Measurements from ENCODE around the gene BCL2L1.

BCL2L1 gene

DNA sequence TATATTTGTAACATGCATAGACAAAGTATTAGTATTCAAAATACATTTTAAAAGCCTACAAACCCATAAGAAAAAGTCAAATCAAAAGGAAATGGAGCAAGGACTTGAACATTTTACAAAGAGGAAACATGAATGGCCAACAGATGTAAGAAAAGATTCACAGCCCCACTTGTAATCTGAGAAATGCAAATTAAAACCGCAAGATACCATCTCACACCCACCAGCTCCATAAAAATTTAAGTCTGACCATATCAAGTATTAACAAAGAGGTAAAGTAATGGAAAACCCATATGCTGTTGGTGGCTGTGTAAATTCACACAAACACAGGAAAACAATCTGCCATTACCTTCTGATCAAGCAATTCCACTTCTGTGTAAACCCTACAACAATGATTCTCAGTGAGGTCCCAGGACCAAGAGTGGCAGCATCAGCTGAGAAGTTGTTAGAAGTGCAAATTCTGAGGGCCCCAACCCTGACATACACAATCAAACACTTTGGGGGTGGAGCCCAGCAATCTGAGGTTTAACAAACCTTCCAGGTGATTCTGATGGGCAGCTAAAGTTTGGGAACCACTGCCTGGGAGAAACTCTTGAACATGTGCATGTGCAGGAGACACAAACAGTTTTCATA lies 30.9 kb downstream of the BCL2L1 start:
- no peak for DNase-seq (ENCODE audit: low spot score)

GRCh38 chr20:31690124-31690666 lies 32.5 kb downstream of the BCL2L1 start:
- no peak for DNase-seq (ENCODE audit: low spot score)

DNA sequence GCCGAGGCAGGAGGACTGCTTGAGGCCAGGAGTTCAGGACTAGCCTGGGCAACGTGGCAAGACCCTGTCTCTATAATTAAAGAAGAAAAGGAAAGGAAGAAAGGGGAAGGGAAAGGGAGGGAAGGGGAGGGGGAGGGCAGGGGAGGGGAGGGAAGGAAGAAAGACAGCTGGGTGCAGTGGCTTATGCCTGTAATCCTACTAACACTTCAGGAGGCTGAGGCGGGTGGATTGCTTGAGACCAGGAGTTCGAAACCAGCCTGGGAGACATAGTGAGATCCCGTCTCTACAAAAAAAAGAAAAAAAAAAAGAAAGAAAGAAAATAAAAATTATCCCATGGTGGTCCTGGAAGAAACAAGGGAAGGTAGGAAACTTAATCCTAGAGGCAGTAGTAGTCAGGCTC lies 33.5 kb downstream of the BCL2L1 start:
- no peak for DNase-seq (ENCODE audit: low spot score)

- no peak for DNase-seq (ENCODE audit: low spot score)
Measured at GRCh38 chr20:31687777-31688176, 34.9 kb downstream of the BCL2L1 start.

DNA sequence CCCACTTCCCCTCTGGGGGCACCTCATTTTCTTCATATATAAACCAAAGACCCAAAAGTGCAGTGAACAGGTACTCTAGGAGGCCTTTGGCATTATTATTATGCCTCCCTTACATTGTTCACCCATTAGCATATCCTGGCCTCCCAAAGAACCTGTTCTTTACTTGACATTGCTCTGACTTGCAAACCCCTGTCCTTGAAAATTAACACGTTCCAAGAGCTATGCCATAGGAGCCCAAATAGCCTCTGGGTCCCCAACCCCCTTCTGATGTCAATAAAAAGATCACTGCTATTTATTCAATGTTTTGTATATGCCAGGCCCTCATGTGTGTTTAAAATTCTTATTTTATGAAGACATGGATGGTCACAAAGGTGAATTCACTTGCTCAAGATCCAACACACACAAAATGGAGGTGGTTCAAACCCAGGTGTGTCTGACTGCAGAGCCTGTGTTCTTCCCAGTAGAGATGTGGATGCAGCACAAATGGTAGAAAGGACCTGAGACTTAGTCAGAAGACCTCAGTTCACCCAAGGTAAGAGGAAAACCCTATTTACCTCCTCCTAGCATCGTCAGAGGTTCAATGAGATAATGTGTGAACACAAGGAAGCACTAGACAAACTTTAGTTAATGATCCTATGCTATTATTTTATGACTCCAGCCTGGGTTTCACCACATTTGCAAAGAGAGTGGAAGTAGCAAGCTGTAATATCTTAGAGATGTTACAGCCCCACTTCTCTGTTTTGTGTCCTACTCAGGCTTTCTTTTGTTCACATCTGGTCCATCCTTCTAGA lies 36.6 kb downstream of the BCL2L1 start:
- DNase-seq (ENCODE audit: low spot score), result no peak

DNA sequence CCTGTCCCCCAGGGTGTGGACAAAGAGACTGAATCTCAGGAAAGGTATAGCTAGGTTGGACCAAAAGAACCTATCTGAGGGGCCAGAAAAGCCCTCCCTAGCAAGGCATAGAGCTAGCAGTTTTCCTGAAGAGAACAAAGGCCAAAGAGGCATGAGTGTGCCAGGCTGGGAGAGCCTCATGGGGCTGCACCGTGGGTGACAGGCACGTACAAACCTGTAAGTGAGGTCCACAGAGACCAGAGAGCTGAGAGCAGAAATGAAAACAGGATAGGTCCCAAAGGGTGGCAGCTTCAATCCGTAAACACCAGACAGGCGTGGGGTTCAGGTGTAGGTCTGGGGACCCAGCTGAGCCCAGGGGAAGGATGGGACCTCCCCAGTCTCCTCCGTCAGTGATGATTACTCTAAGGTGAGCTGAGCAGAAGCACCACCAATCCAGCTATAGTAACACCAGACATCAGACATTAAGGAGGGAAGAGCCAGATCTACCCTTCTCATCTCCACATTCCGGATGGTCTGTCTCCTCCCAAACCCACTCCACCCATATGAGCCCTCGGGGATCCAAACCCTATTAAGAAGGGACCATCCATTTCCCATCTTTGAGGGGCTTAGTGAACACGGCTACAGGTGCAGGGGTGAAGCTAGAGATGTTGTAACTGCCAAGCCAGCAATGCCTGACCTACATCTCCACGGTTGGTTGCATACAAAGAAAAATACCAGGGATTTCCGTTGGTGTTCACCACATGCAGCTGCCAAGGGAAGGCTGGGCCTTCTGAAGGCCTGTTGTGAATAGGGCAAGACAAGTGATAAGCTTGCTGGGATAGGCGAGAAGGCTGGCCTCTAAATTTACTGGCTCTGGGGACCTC lies 38.3 kb downstream of the BCL2L1 start:
- DNase-seq (ENCODE audit: low spot score), result no peak

DNA sequence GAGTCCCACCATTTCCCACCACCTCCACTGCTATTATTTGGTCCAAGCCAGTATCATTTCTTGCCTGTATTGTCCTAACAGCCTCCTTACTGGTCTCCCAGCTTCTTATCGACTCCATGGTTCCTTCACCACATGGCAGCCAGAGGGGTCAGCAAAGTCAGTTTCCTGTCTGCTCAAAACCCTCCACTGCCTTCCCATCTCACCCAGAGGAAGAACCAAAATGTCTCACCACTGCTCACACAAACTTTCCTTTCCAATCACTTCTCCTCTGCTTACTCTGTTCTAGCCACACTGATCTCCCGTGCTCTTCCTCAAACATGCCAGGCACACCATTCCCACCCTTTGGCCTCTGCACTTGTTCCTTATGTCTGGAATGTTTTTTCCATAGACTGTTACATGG lies 39.7 kb downstream of the BCL2L1 start:
- no peak for DNase-seq (ENCODE audit: low spot score)

DNA sequence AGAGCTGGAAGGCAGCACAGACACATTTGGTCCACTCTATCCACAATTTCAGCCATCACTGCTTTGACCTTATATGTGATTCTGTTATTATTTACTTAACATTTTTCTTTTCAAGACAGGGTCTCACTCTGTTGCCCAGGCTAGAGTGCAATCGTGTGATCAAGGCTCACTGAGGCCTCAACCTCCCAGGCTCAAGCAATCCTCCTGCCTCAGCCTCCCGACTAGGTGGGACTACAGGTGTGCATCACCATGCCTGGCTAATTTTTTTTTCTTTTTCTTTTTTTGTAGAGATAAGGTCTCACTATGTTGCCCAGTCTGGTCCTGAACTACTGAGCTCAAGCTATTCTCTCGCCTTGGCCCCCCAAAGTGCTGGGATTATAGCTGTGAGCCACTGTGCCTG lies 40.3 kb downstream of the BCL2L1 start:
- DNase-seq (ENCODE audit: low spot score), result no peak

DNA sequence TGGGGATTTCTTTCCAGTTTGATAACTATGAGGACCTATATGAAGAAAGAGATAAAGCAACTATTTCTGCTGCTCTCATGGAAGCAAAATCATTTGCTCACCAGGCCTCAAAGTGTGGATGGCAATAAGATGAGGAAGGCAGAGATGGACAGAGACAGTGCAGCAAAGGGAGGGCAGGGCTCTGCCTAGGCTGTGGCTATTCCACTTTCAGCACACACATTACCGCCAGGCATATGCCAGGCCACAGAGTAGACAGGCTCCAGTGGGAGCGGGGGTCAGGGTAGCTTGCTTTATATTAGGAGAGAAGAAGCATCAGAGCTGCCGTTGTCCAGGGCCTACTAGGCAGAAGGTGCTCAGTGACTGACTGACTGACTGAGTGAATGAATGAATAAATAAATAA lies 40.9 kb downstream of the BCL2L1 start:
- no peak for DNase-seq (ENCODE audit: low spot score)

- no peak for DNase-seq (ENCODE audit: low spot score)
Measured at GRCh38 chr20:31681128-31681727, 41.4 kb downstream of the BCL2L1 start.

DNA sequence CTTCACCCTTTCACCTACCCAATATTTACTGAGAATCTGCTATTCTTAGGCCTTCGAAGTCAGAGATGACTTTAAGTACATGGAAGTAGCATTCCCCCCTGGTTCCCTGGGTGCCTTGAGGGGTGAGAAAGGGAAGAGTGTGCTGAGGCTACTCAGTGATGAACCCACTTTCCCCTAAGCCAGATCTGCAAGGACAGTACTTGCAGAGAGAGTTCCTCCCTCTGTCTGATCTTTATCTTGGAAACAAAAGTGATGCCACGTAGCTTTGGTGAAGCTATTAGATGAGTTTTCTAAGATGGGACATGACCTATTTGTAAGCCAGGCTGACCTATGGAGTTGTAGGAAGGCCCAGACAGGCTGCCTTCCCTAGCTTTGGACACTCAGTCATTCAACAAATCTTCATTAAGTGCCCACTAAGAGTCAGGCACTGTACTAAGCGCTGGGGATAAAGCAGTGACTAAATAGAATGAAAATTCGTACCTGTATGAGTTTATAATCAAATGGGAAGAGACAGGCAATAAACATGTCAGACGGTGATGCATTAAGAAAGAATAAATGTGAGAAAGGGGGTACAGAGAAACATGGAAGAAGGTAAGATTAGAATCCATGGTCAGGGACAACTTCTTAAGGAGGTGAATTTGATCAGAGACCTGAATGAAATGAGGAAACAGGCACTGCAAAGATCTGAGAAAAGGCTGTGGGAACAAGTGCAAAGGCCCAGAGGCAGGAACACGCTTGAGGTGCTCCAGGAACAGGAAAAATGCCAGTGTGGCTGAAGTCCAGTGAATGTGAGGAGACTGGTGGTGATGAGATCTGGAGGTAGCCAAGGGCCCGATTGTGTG lies 42.2 kb downstream of the BCL2L1 start:
- DNase-seq (ENCODE audit: low spot score), result peak; percentile 6

GRCh38 chr20:31679357-31680285 lies 43.0 kb downstream of the BCL2L1 start:
- DNase-seq (ENCODE audit: low spot score), result no peak

DNA sequence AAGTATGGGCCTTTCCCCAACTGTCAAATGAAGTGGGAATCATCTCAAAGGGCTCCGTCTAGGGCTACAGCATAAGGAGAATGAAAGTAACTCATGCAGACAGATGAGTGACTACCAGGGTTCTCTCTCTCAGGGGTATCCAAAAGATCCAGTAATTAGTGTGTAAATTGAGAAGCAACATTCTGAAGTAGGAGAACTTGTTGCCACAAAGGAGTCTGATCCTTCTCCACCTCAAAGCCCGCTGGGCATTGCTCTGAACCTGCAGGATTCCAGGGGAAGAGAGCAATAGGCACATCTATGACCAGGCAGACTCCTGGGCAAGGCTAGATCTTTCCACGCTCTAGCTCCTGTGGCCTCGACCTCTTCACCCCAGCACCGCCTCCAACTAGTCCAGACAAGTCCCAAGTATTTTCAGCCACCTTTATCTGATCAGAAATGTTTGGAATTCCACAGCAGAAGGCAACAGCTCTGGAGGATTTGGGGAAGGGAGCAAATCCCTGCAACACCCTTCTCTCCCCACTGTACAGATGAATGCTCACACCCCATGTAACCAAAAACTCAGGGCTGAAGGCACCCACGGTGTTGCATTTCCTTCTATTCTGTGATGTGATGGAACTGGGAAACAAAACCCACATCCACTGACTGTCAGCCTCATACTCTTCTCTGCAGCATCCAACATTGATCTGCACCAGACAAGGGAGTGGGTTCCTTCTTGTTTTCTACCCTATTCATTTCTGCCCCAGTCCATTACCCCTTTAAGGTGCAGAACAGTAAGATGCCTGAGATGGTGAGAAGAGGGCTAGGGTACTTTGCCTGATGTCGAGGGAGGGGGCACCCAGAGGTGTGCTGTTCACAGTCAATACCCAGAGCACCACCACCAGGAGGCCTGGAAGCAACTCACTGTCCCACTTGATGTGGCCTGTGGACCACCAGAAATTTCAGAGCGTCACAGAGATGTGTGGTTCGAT lies 44.0 kb downstream of the BCL2L1 start:
- DNase-seq (ENCODE audit: low spot score), result no peak

DNA sequence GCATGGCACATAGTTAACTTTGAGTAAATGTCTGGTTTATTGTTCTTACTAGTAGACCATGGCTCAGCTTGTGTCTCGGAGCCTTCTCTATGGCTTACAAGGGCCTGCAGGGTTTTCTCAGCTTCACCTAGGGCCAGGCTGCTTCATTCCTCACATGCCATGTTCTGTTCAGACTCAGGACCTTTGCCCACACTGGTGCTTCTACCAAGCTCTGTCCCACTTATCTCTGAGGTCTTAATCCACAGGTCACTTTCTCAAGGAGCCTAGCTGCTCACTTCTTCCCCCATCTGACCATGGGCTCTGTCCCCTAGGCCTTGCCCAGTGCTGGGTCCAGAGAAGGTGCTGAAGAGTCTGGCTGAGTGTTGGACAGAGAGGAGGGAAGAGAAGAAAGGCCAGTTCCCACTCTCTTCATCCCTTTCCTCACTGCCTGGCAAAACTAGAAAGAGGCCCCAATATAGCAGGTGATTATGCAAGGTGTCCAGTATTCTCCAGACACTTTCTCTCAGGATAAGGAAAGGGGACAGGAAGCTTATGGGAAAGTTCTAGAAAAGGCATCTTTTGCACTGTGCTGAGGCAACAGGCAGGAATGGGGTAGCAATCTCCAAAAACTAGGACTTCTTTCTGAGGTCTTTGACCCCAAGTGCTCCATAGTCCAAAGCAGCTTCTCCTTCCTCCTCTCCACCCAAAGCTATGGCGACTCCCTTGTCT lies 45.0 kb downstream of the BCL2L1 start:
- no peak for DNase-seq (ENCODE audit: low spot score)

GRCh38 chr20:31676609-31676989 lies 46.1 kb downstream of the BCL2L1 start:
- no peak for DNase-seq (ENCODE audit: low spot score)

GRCh38 chr20:31675828-31676608 lies 46.6 kb downstream of the BCL2L1 start:
- no peak for DNase-seq (ENCODE audit: low spot score)
